Measurements from ENCODE around the gene SLC27A3. TPM values are rescaled to one million over a fixed set of nuclear protein-coding genes. Genes with fewer than 3 reads are reported as not detected.
A peak's percentile ranks its signal among the peaks of the same experiment; 100 is the strongest.

Gene SLC27A3
- total RNA-seq, 4 donors from 2014 or later = 18.8 to 30.7 (median 21.6) TPM

DNA sequence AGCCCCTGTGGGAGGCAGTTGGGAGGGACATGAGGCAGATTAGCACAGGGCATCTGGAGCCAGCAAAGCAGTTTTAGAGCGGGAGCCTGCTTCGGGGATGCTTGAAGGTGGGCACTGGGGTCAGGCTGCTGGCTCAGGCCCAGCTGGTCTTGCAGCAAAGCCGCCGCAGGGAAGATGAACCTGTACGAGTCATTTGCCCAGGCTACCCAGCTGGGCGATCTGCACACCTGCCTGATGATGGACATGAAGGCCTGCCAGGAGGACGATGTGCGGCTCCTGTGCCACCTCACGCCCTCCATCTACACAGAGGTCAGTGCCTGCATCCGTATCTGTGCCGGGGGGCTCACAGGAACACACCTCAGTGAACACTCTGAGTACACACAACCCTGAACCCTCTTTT lies 7.7 kb upstream of the SLC27A3 start:
- WGBS, 2 donors (ENCODE audit: low coverage in 1 of 2) = 93 to 94% methylated on average over 2 to 5 of the region's 11 CpGs
- Histone ChIP-seq H3K4me3 (no peak overlapping the region), H3K36me3 (peaks cover 0 to 100% of the 10 kb centered on the region in 2 donors), H3K27ac (no peak overlapping the region), H3K4me1 (peaks cover 0 to 22% (median 4%) of the 10 kb centered on the region in 3 donors), H3K27me3 (no peaks in the 10 kb centered on the region), H3K9me3 (no peaks in the 10 kb centered on the region)
- TF ChIP-seq EP300 (IDR thresholded peaks at IDR 0.05) = no peak
- TF ChIP-seq POLR2AphosphoS5 (IDR thresholded peaks at IDR 0.05) = no peak
- TF ChIP-seq, protein P1, sequence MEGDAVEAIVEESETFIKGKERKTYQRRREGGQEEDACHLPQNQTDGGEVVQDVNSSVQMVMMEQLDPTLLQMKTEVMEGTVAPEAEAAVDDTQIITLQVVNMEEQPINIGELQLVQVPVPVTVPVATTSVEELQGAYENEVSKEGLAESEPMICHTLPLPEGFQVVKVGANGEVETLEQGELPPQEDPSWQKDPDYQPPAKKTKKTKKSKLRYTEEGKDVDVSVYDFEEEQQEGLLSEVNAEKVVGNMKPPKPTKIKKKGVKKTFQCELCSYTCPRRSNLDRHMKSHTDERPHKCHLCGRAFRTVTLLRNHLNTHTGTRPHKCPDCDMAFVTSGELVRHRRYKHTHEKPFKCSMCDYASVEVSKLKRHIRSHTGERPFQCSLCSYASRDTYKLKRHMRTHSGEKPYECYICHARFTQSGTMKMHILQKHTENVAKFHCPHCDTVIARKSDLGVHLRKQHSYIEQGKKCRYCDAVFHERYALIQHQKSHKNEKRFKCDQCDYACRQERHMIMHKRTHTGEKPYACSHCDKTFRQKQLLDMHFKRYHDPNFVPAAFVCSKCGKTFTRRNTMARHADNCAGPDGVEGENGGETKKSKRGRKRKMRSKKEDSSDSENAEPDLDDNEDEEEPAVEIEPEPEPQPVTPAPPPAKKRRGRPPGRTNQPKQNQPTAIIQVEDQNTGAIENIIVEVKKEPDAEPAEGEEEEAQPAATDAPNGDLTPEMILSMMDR (IDR thresholded peaks at IDR 0.05) = no peak
- TF ChIP-seq POLR2A (IDR thresholded peaks at IDR 0.05) = no peak
- no peak for ATAC-seq

DNA sequence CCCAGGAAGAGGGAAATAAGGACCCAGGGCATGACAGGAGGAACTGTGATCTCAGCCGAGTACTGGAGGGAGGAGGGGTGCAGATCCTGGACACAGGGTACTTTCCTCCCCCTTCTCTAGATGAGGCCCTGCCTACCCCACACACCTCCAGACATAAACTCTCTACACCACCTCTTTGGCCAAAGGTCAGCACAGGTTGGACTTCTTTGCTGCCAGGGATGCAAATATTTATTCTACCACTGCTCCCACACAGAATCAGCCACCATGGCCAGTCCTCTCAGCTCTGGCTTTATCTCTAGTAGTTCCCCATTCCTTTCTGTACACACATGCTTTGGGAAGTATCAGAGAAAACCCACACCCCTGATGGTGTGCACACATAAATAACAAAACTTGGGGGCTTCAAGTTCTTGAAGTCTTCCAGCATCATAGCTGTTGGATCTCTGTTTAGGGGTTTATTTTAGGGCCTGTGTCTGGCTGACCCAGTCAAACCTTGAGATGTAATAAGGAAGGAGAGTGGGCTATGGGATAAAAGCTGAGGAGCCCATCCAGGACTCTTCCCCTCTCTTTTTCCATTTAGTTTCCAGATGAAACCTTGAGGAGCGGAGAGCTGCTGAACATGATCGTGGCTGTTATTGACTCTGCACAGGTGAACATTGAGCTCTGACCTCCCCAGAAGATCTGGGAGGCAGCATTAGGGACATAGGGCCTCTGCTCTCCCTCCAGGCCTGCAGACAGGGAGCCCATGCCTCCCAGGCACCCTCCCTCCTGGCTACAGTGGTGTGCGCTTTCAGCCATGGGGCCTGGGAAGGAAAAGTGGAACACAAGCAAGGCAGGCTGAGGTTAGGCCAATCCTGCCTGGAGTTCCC lies 6.7 kb upstream of the SLC27A3 start:
- Histone ChIP-seq H3K27me3 (no peaks in the 10 kb centered on the region), H3K4me3 (no peak overlapping the region), H3K36me3 (peaks cover 0 to 100% of the 10 kb centered on the region in 2 donors), H3K4me1 (peaks cover 0 to 32% (median 10%) of the 10 kb centered on the region in 3 donors), H3K9me3 (no peaks in the 10 kb centered on the region), H3K27ac (peak overlapping the region in 2 of 4 donors; percentile 5 to 19)
- no peak for ATAC-seq
- WGBS, 2 donors (ENCODE audit: low coverage in 1 of 2) = 90% methylated on average over 2 of the region's 4 CpGs; no CpG with 5 or more reads in 1 of the 2 donors
- TF ChIP-seq POLR2A (IDR thresholded peaks at IDR 0.05) (no peak), EP300 (IDR thresholded peaks at IDR 0.05) (no peak), POLR2AphosphoS5 (IDR thresholded peaks at IDR 0.05) (no peak)
- TF ChIP-seq, protein P1 (IDR thresholded peaks at IDR 0.05) = no peak

- Histone ChIP-seq H3K4me3 (no peak overlapping the region), H3K9me3 (no peaks in the 10 kb centered on the region), H3K36me3 (peaks cover 0 to 96% of the 10 kb centered on the region in 2 donors), H3K27ac (peak overlapping the region in 2 of 4 donors; percentile 5 to 19), H3K4me1 (peaks cover 0 to 39% (median 12%) of the 10 kb centered on the region in 3 donors), H3K27me3 (no peaks in the 10 kb centered on the region)
- 60 to 70% methylated on average over 1 to 3 of the region's 3 CpGs for WGBS, 2 donors (ENCODE audit: low coverage in 1 of 2)
- no peak for TF ChIP-seq POLR2AphosphoS5 (IDR thresholded peaks at IDR 0.05)
- no peak for TF ChIP-seq EP300 (IDR thresholded peaks at IDR 0.05)
- no peak for TF ChIP-seq POLR2A (IDR thresholded peaks at IDR 0.05)
- TF ChIP-seq, protein P1 (IDR thresholded peaks at IDR 0.05) = no peak
- ATAC-seq = no peak
Observed at GRCh38 chr1:153769221-153769620, 6.0 kb upstream of the SLC27A3 start.

GRCh38 chr1:153770797-153771196 lies 4.4 kb upstream of the SLC27A3 start:
- Histone ChIP-seq H3K4me3 (no peak overlapping the region), H3K9me3 (no peaks in the 10 kb centered on the region), H3K36me3 (peaks cover 0 to 80% of the 10 kb centered on the region in 2 donors), H3K4me1 (peaks cover 0 to 55% (median 19%) of the 10 kb centered on the region in 3 donors), H3K27me3 (no peaks in the 10 kb centered on the region), H3K27ac (peak overlapping the region in 3 of 4 donors; percentile 46 to 66 (median 47))
- WGBS, 2 donors (ENCODE audit: low coverage in 1 of 2) = 27% methylated on average over 1 of the region's 11 CpGs; no CpG with 5 or more reads in 1 of the 2 donors
- TF ChIP-seq EP300 (IDR thresholded peaks at IDR 0.05) (no peak), POLR2AphosphoS5 (IDR thresholded peaks at IDR 0.05) (no peak), POLR2A (IDR thresholded peaks at IDR 0.05) (no peak)
- TF ChIP-seq, protein P1 (IDR thresholded peaks at IDR 0.05) = no peak
- ATAC-seq = no peak

Measured in gastroesophageal sphincter (tissue), 4 donors.